Naive B cell (primary cell): Measurements from ENCODE around the gene GYG1. TPM values are rescaled to one million over a fixed set of nuclear protein-coding genes. Genes with fewer than 3 reads are reported as not detected.

Experiments used
- ATAC-seq, 2 donors: fragments of 150-1000 bp; cut with Tn5 transposase; 2 replicates each; pipeline ENCODE4 v1.10.0; 2021; ENCODE audit warnings: low read depth in 2 of 2, mild to moderate bottlenecking in 2 of 2, moderate library complexity in 2 of 2
- DNase-seq: peaks from one replicate; pipeline ENCODE4 v3.0.0; 2022
- H3K27ac Mint-ChIP-seq, 6 donors: one replicate each; pipeline ENCODE4 v1.8.0; 2020 to 2022; ENCODE audit warnings: mild to moderate bottlenecking in 6 of 6, mixed read lengths in 6 of 6, moderate library complexity in 5 of 6, inconsistent platforms in 2 of 6
- H3K27me3 Mint-ChIP-seq, 3 donors: one replicate each; pipeline ENCODE4 v1.8.0; 2021 to 2022; ENCODE audit warnings: mixed read lengths in 3 of 3, mild to moderate bottlenecking in 1 of 3
- H3K36me3 Mint-ChIP-seq, 2 donors: one replicate each; pipeline ENCODE4 v1.8.0; 2020 to 2022; ENCODE audit warnings: mixed read lengths in 2 of 2, inconsistent platforms in 1 of 2, mild to moderate bottlenecking in 1 of 2
- H3K4me1 Mint-ChIP-seq, 3 donors: one replicate each; pipeline ENCODE4 v1.8.0; 2020 to 2022; ENCODE audit warnings: mixed read lengths in 3 of 3, inconsistent platforms in 1 of 3, mild to moderate bottlenecking in 1 of 3, moderate library complexity in 1 of 3
- H3K4me3 Mint-ChIP-seq, 8 donors: one replicate each; pipeline ENCODE4 v1.8.0; 2020 to 2022; ENCODE audit warnings: mild to moderate bottlenecking in 8 of 8, mixed read lengths in 8 of 8, moderate library complexity in 8 of 8, inconsistent platforms in 2 of 8
- H3K9me3 Mint-ChIP-seq, 7 donors: one replicate each; pipeline ENCODE4 v1.8.0; 2020 to 2022; ENCODE audit warnings: mixed read lengths in 7 of 7, mild to moderate bottlenecking in 5 of 7, inconsistent platforms in 2 of 7, moderate library complexity in 1 of 7
- polyA plus RNA-seq, 6 donors: library from polyadenylated mRNA; unstranded; fragments of 300-500 nt; fragmentation: Illumina TruSeq; gene quantifications; one replicate each; pipeline ENCODE4 v1.2.3, GENCODE V29; 2021; ENCODE audit warnings: low read depth in 6 of 6

GYG1 gene
- polyA plus RNA-seq, 6 donors from 2014 or later = 8.3 to 23.0 (median 20.2) TPM

GRCh38 chr3:149042789-149043386 lies 51.5 kb downstream of the GYG1 start:
- peaks cover 24 to 36% of the 10 kb centered on the region in 2 donors for H3K36me3 Mint-ChIP-seq
- no peak overlapping the region for H3K4me3 Mint-ChIP-seq
- H3K27me3 Mint-ChIP-seq = no peaks in the 10 kb centered on the region
- ATAC-seq (no peak), DNase-seq (no peak)
- H3K27ac Mint-ChIP-seq = peak overlapping the region in 2 of 6 donors; percentile 1 to 85
- H3K9me3 Mint-ChIP-seq = no peaks in the 10 kb centered on the region
- no peaks in the 10 kb centered on the region for H3K4me1 Mint-ChIP-seq

GRCh38 chr3:149044339-149045083 lies 53.2 kb downstream of the GYG1 start:
- no peak for DNase-seq
- Mint-ChIP-seq H3K4me3 (no peak overlapping the region), H3K4me1 (no peaks in the 10 kb centered on the region), H3K9me3 (no peaks in the 10 kb centered on the region), H3K27me3 (no peaks in the 10 kb centered on the region), H3K36me3 (peaks cover 24 to 36% of the 10 kb centered on the region in 2 donors), H3K27ac (no peak overlapping the region)
- no peak for ATAC-seq

GRCh38 chr3:149055575-149055974 lies 64.2 kb downstream of the GYG1 start:
- Mint-ChIP-seq H3K27ac (no peak overlapping the region), H3K4me1 (no peaks in the 10 kb centered on the region), H3K4me3 (peak overlapping the region in 1 of 8 donors; percentile 2), H3K36me3 (peaks cover 53 to 59% of the 10 kb centered on the region in 2 donors), H3K9me3 (peaks cover 0 to 4% (median 0%) of the 10 kb centered on the region in 7 donors), H3K27me3 (no peaks in the 10 kb centered on the region)
- no peak for DNase-seq
- no peak for ATAC-seq

GRCh38 chr3:149058198-149058597 lies 66.9 kb downstream of the GYG1 start:
- Mint-ChIP-seq H3K27me3 (no peaks in the 10 kb centered on the region), H3K9me3 (peaks cover 0 to 4% (median 0%) of the 10 kb centered on the region in 7 donors), H3K27ac (no peak overlapping the region), H3K36me3 (peaks cover 37 to 56% of the 10 kb centered on the region in 2 donors), H3K4me1 (no peaks in the 10 kb centered on the region), H3K4me3 (no peak overlapping the region)
- DNase-seq (no peak), ATAC-seq (no peak)

- no peak overlapping the region for H3K27ac Mint-ChIP-seq
- H3K36me3 Mint-ChIP-seq = peaks cover 33 to 53% of the 10 kb centered on the region in 2 donors
- no peaks in the 10 kb centered on the region for H3K4me1 Mint-ChIP-seq
- H3K27me3 Mint-ChIP-seq = no peaks in the 10 kb centered on the region
- ATAC-seq = no peak
- H3K9me3 Mint-ChIP-seq = peaks cover 0 to 2% (median 0%) of the 10 kb centered on the region in 7 donors
- no peak overlapping the region for H3K4me3 Mint-ChIP-seq
- DNase-seq = no peak
Measured at GRCh38 chr3:149058602-149059001, 67.3 kb downstream of the GYG1 start.

- H3K27ac Mint-ChIP-seq = no peak overlapping the region
- no peak overlapping the region for H3K4me3 Mint-ChIP-seq
- H3K27me3 Mint-ChIP-seq = no peaks in the 10 kb centered on the region
- no peaks in the 10 kb centered on the region for H3K9me3 Mint-ChIP-seq
- no peak for DNase-seq
- H3K36me3 Mint-ChIP-seq = peaks cover 13 to 38% of the 10 kb centered on the region in 2 donors
- H3K4me1 Mint-ChIP-seq = peaks cover 0 to 3% (median 0%) of the 10 kb centered on the region in 3 donors
- no peak for ATAC-seq
Measured at GRCh38 chr3:149061776-149062175, 70.4 kb downstream of the GYG1 start.

GRCh38 chr3:149067883-149068282 lies 76.5 kb downstream of the GYG1 start:
- no peaks in the 10 kb centered on the region for H3K27me3 Mint-ChIP-seq
- no peak overlapping the region for H3K27ac Mint-ChIP-seq
- peaks cover 0 to 13% of the 10 kb centered on the region in 2 donors for H3K36me3 Mint-ChIP-seq
- H3K4me3 Mint-ChIP-seq = no peak overlapping the region
- ATAC-seq (no peak), DNase-seq (no peak)
- peaks cover 0 to 3% (median 0%) of the 10 kb centered on the region in 3 donors for H3K4me1 Mint-ChIP-seq
- no peaks in the 10 kb centered on the region for H3K9me3 Mint-ChIP-seq

Other genes starting within 250 kb of the GYG1 start
- gene CPB1, start 163.7 kb upstream of the GYG1 start, polyA plus RNA-seq = not detected
- under 1 TPM in 2 of 6 donors, not detected in 4; 0.28 to 0.31 TPM for gene CPA3, start 126.2 kb upstream of the GYG1 start, polyA plus RNA-seq
- gene HLTF, start 95.0 kb downstream of the GYG1 start, polyA plus RNA-seq = 10 to 100 TPM; 13.6 to 26.1 (median 21.6) TPM
- gene HPS3, start 138.1 kb downstream of the GYG1 start, polyA plus RNA-seq = 10 to 100 TPM; 67.0 to 89.0 (median 74.4) TPM
- 1 to 10 TPM in 1 of 6 donors, under 1 TPM in 3, not detected in 2; 0.36 to 1.1 (median 0.63) TPM for gene CP, start 230.3 kb downstream of the GYG1 start, polyA plus RNA-seq